Aorta (tissue), 5 donors: ENCODE results near the gene ILF3. TPM values are rescaled to one million over a fixed set of nuclear protein-coding genes. Genes with fewer than 3 reads are reported as not detected.

Experiments used
- ATAC-seq: fragments of 200-7000 bp; cut with Tn5 transposase; one replicate; pipeline ENCODE4 v1.9.1; 2022; ENCODE audit warnings: moderate library complexity; ENCODE audit not compliant: low FRiP score
- DNase-seq, 2 donors: peaks; one replicate each; pipeline ENCODE4 v3.0.0-alpha.2; 2020
- H3K27ac ChIP-seq, 2 donors: one replicate each; pipeline ENCODE4 v1.5.1; 2013; ENCODE audit warnings: low read length in 2 of 2, mild to moderate bottlenecking in 2 of 2, moderate library complexity in 2 of 2, control low read depth in 1 of 2, inconsistent platforms in 1 of 2, low read depth in 1 of 2
- H3K27me3 ChIP-seq, 2 donors: one replicate each; pipeline ENCODE4 v1.6.1; 2013; ENCODE audit warnings: control low read depth in 1 of 2, low read length in 1 of 2, mild to moderate bottlenecking in 1 of 2, moderate library complexity in 1 of 2; ENCODE audit not compliant: insufficient read depth in 2 of 2, control insufficient read depth in 1 of 2
- H3K36me3 ChIP-seq, 2 donors: one replicate each; pipeline ENCODE4 v1.6.1; 2013; ENCODE audit warnings: control low read depth in 1 of 2, low read length in 1 of 2, mild to moderate bottlenecking in 1 of 2; ENCODE audit not compliant: insufficient read depth in 2 of 2, control insufficient read depth in 1 of 2
- H3K4me1 ChIP-seq, 2 donors: one replicate each; pipeline ENCODE4 v1.6.1; 2013; ENCODE audit warnings: low read length in 2 of 2, control low read depth in 1 of 2, mild to moderate bottlenecking in 1 of 2, moderate library complexity in 1 of 2; ENCODE audit not compliant: insufficient read depth in 2 of 2, control insufficient read depth in 1 of 2
- H3K4me3 ChIP-seq, 2 donors: one replicate each; pipeline ENCODE4 v1.5.1; 2013; ENCODE audit warnings: low read length in 2 of 2, control low read depth in 1 of 2, mild to moderate bottlenecking in 1 of 2
- H3K9me3 ChIP-seq: one replicate; pipeline ENCODE4 v1.6.1; 2013; ENCODE audit warnings: mild to moderate bottlenecking, low read length; ENCODE audit not compliant: control insufficient read depth
- WGBS, 2 donors: extraction: QIAGEN DNeasy Blood & Tissue Kit; methylation state at CpG; one replicate each; pipeline ENCODE4 v1.1.7; 2013; 5-methylcytosine and 5-hydroxymethylcytosine counted together
- intact Hi-C, 2 donors: fragments of 100-400 bp; cut with DNase I; formaldehyde crosslinking; loops; one replicate each; pipeline versions ENCODE4 v1.14.2 to v1.15.0; 2022
- polyA plus RNA-seq, 2 donors: library from polyadenylated mRNA; stranded (reverse); fragments of 200-250 nt; gene quantifications; one replicate each; pipeline ENCODE4 v1.2.3, GENCODE V29; 2013
- total RNA-seq, 2 donors: library from RNA; stranded (reverse); fragmentation: NEBNext Ultra II Directional; extraction: Animal tissue kit (Norgen Biotek cat#: 25700); gene quantifications; one replicate each; pipeline ENCODE4 v1.2.1, GENCODE V29; 2021
- donor health status: healthy with polysubstance abuse.
- donor health status: Bipolar disorder and iron deficiency.
- donor health status: DM: no; HTN: no; CAD: no.
- donor health status: DM: no; HTN: no; CAD: no.
- donor health status: DM: yes; HTN: yes; CAD: no.

Gene ILF3
- total and polyA plus RNA-seq, 4 donors, result 40.2 to 190 (median 139) TPM

DNA sequence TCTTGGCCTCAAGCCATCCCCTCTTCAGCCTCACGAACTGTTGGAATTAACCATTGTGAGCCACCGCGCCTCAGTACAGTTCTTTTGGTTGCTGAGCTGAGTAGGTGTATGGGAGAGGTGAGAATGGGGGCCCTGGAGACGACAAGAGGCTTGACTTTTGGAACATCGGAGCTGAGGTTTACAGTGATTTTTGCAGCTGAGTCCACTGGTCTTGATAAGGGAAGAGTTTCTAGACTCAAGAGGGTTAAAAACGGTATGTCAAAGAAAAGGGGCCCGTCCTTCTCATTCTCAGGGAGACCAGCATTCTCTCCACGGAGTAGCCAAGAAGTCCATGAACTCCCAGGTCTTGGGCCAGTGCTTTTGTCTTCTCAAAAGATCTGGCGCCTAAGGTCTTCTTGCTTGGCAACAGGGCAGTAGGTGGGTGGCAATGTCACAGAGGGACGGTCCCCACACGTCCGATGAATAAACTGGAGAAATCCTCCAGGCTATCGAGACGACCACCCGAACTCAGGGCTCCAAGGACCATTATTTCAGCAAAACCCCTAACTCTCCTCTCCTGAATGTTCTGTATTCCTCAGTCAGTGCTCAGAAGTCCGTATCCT, 40.7 kb downstream of the ILF3 start:
- intact Hi-C loops, result loop anchor here in 1 of 2 donors (5.0 kb wide), 1 partner anchor 113 kb away; no protein-coding TSS in a partner anchor

DNA sequence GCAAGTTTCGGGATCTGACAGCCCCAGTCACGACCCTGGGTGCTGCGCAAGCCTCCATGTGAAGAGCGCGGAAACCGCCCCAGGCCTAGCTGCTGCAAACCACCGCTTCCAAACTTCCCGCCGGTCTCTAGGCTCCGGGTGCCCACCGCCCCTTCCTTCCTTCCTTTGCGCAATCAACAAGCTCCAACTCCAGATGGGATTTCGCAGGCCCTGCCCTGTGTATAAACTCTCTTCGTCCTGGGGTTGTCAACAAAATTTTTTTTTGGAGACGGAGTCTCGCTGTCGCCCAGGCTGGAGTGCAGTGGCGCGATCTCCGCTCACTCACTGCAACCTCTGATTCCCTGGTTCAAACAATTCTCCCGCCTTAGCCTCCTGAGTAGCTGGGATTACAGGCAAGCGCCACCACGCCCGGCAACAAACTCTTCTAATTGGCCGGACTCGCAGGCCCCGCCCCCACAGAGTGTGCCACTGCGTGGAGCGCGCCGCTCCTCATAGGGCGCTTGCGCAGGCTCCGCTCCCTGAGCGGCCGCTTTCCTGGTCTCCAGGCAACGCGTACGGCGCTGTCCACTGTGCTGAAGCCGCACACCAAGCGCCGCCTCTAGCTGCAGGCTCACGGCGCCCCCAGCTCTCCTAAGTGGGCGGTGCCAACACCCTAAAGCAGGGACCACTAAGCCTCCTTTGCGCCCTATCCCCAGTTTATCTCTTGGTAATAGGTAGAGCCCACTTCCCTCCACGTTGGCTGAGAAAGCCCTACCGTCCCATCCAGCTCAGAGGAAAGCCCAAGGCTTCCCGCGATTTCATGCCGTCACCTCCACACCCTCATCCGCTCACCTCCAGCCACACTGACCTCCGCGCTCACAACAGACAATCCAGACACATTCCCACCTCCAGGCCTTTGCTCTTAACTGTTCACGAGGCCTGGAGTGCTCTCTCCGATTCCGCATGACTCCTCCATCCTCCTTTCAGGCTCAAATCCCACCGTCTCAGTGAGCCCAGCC, 41.6 kb downstream of the ILF3 start:
- intact Hi-C loops, result loop anchor here in 1 of 2 donors (5.0 kb wide), 1 partner anchor 113 kb away; no protein-coding TSS in a partner anchor
- no peak overlapping the region for H3K4me3 ChIP-seq
- DNase-seq (peak; percentile 96), ATAC-seq (peak; percentile 98)
- no peaks in the 10 kb centered on the region for H3K4me1 ChIP-seq
- no peak overlapping the region for H3K27ac ChIP-seq
- peaks cover 0 to 3% of the 10 kb centered on the region in 2 donors for H3K36me3 ChIP-seq
- WGBS, 2 donors, result 12 to 13% methylated on average over 56 to 59 of the region's 59 CpGs
- H3K27me3 ChIP-seq, result no peaks in the 10 kb centered on the region
- no peaks in the 10 kb centered on the region for H3K9me3 ChIP-seq

More for the DNA sequence above, 40.7 kb downstream of the ILF3 start:
- no peak overlapping the region for H3K4me3 ChIP-seq
- no peaks in the 10 kb centered on the region for H3K9me3 ChIP-seq
- no peaks in the 10 kb centered on the region for H3K27me3 ChIP-seq
- 41 to 43% methylated on average over 16 of the region's 16 CpGs for WGBS, 2 donors
- H3K4me1 ChIP-seq, result no peaks in the 10 kb centered on the region
- peaks cover 0 to 3% of the 10 kb centered on the region in 2 donors for H3K36me3 ChIP-seq
- ATAC-seq (no peak), DNase-seq (no peak)
- no peak overlapping the region for H3K27ac ChIP-seq

GRCh38 chr19:10699650-10700335, 45.6 kb downstream of the ILF3 start:
- Histone ChIP-seq H3K4me1 (no peaks in the 10 kb centered on the region), H3K27me3 (no peaks in the 10 kb centered on the region), H3K4me3 (no peak overlapping the region), H3K36me3 (no peaks in the 10 kb centered on the region), H3K9me3 (no peaks in the 10 kb centered on the region), H3K27ac (no peak overlapping the region)
- WGBS, 2 donors, result 42 to 44% methylated on average over 15 of the region's 15 CpGs
- no peak for DNase-seq
- ATAC-seq, result no peak
- intact Hi-C loops, result loop anchor here (2.0 to 5.0 kb wide), 2 partner anchors 117 to 119 kb away; no protein-coding TSS in a partner anchor

DNA sequence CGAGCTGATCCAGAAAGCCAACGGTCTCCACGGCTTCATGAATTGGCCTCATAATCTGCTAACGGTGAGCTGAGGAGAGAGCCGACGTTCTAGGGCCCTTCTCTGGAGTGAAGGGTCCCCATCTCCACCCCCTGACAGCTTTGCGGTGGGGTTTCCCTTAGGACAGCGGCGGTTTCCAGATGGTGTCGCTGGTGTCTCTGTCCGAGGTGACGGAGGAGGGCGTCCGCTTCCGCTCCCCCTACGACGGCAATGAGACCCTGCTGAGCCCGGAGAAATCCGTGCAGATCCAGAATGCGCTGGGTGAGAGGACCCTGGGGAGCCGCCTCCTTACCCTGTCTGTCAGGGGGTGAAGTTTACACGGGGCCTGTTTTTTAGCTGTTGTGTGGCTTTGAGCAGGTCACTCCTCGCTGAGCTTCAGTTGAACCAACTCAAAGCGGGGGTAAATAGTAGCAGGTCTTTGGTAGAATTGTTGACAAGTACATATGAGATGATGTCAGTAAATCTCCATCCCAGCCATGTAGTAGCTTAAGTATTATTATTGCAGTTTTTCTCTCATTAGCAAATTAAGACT, 47.9 kb downstream of the ILF3 start:
- ATAC-seq, result peak; percentile 6
- peak overlapping the region in 1 of 2 donors; percentile 68 for H3K4me3 ChIP-seq
- 9 to 10% methylated on average over 24 of the region's 24 CpGs for WGBS, 2 donors
- no peaks in the 10 kb centered on the region for H3K9me3 ChIP-seq
- no peaks in the 10 kb centered on the region for H3K4me1 ChIP-seq
- intact Hi-C loops, result no loop called here
- DNase-seq, result no peak
- H3K27ac ChIP-seq, result no peak overlapping the region
- H3K36me3 ChIP-seq, result no peaks in the 10 kb centered on the region
- no peaks in the 10 kb centered on the region for H3K27me3 ChIP-seq

DNA sequence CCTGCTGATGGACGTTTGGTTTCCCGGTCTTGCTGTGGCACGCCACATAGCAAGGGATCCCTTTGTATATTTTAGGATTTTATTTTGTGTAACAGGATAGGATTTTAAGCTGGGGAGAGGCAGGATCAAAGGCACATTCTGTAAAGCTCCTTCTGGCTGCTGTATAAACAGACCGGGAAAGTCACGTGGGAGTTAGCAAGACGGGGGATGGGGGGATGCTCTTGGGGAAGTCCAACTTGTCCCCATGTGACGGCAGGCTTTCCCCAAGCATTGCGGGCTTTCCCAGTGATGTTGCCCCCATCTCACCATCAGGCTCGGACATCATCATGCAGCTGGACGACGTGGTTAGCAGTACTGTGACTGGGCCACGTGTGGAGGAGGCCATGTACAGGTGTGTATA, 52.8 kb downstream of the ILF3 start:
- 75 to 76% methylated on average over 12 of the region's 12 CpGs for WGBS, 2 donors
- intact Hi-C loops, result no loop called here

DNA sequence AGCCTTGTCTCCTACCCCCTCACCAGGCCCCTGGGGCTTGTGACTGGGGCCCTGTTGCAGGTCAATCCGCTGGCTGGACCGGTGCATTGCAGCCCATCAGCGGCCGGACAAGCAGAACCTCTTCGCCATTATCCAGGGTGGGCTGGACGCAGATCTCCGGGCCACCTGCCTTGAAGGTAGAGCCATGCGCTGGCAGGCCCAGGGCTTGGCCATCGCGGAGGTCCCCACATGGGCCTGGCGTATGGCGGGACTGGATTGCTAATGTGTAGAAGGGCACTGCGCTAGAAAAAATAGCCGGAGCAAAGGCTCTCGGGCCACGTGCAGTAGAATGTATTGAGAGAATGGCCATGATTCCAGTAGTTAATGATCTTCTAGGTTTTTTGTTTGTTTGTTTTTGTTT, 53.3 kb downstream of the ILF3 start:
- no peak for DNase-seq
- Histone ChIP-seq H3K27me3 (no peaks in the 10 kb centered on the region), H3K36me3 (peaks cover 0 to 1% of the 10 kb centered on the region in 2 donors), H3K9me3 (no peaks in the 10 kb centered on the region), H3K27ac (no peak overlapping the region), H3K4me3 (no peak overlapping the region), H3K4me1 (no peaks in the 10 kb centered on the region)
- no peak for ATAC-seq
- WGBS, 2 donors, result 96 to 97% methylated on average over 16 of the region's 16 CpGs
- intact Hi-C loops, result no loop called here

More for the DNA sequence above, 52.8 kb downstream of the ILF3 start:
- ATAC-seq (no peak), DNase-seq (no peak)
- H3K9me3 ChIP-seq, result no peaks in the 10 kb centered on the region
- H3K36me3 ChIP-seq, result peaks cover 0 to 1% of the 10 kb centered on the region in 2 donors
- no peak overlapping the region for H3K27ac ChIP-seq
- no peaks in the 10 kb centered on the region for H3K27me3 ChIP-seq
- no peaks in the 10 kb centered on the region for H3K4me1 ChIP-seq
- H3K4me3 ChIP-seq, result no peak overlapping the region

GRCh38 chr19:10708291-10708690, 54.1 kb downstream of the ILF3 start:
- no peaks in the 10 kb centered on the region for H3K9me3 ChIP-seq
- no peak overlapping the region for H3K4me3 ChIP-seq
- no peaks in the 10 kb centered on the region for H3K4me1 ChIP-seq
- no peaks in the 10 kb centered on the region for H3K27me3 ChIP-seq
- H3K36me3 ChIP-seq, result peaks cover 0 to 1% of the 10 kb centered on the region in 2 donors
- H3K27ac ChIP-seq, result no peak overlapping the region
- intact Hi-C loops, result no loop called here
- ATAC-seq (no peak), DNase-seq (no peak)
- WGBS, 2 donors, result 91 to 92% methylated on average over 7 of the region's 7 CpGs

DNA sequence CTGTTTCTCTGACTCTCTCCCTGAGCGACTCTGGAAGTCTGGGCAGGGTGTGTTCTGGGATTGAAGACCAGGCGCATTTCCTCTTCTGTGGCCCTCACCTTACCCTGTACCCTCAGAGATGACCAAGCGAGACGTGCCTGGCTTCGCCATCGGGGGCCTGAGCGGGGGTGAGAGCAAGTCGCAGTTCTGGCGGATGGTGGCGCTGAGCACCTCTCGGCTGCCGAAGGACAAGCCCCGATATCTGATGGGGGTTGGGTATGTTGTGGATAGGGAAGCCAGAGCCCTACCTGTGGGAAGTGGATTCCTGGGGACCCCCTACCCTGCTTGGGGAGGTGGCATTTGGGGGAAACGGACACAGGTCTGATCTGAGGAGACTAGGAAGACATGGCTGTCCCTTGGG, 57.9 kb downstream of the ILF3 start:
- no peaks in the 10 kb centered on the region for H3K4me1 ChIP-seq
- DNase-seq (no peak), ATAC-seq (peak; percentile 19)
- intact Hi-C loops, result no loop called here
- WGBS, 2 donors, result 51 to 64% methylated on average over 14 of the region's 14 CpGs
- H3K27ac ChIP-seq, result no peak overlapping the region
- H3K27me3 ChIP-seq, result no peaks in the 10 kb centered on the region
- H3K9me3 ChIP-seq, result no peaks in the 10 kb centered on the region
- H3K4me3 ChIP-seq, result no peak overlapping the region
- H3K36me3 ChIP-seq, result peaks cover 0 to 1% of the 10 kb centered on the region in 2 donors
